Lower lobe of right lung (tissue), 2 donors: ENCODE measurements around the gene HK1. TPM values are rescaled to one million over a fixed set of nuclear protein-coding genes. Genes with fewer than 3 reads are reported as not detected.
"Not testable (repeated sequence)": the region's sequence is repeated elsewhere in the genome, so short reads cannot be mapped to it uniquely, and the experiment has no call there.

Source experiments
- ATAC-seq, 2 donors: fragments of 200-7000 bp; cut with Tn5 transposase; one replicate each; pipeline ENCODE4 v1.9.1; 2020 to 2022; ENCODE audit warnings: mild to moderate bottlenecking in 2 of 2, moderate library complexity in 2 of 2
- DNase-seq: peaks from one replicate; pipeline ENCODE4 v3.0.0-alpha.2; 2020
- H3K27ac ChIP-seq: fragments of 200-600 bp; one replicate; pipeline ENCODE4 v1.8.0; 2022
- H3K27me3 ChIP-seq: fragments of 200-600 bp; one replicate; pipeline ENCODE4 v1.8.0; 2022; ENCODE audit warnings: low read depth
- H3K36me3 ChIP-seq: fragments of 200-600 bp; one replicate; pipeline ENCODE4 v1.8.0; 2022; ENCODE audit warnings: mild to moderate bottlenecking
- H3K4me1 ChIP-seq: fragments of 200-600 bp; one replicate; pipeline ENCODE4 v1.8.0; 2022
- H3K4me3 ChIP-seq: fragments of 200-600 bp; one replicate; pipeline ENCODE4 v1.8.0; 2022; ENCODE audit warnings: mild to moderate bottlenecking
- H3K9me3 ChIP-seq: fragments of 200-600 bp; one replicate; pipeline ENCODE4 v1.8.0; 2022
- intact Hi-C: fragments of 100-400 bp; cut with DNase I; formaldehyde crosslinking; loops from one replicate; pipeline ENCODE4 v1.11.0; 2022
- total RNA-seq: library from RNA; stranded (reverse); fragmentation: NEBNext Ultra II Directional; extraction: Animal tissue kit (Norgen Biotek cat#: 25700); gene quantifications from one replicate; pipeline ENCODE4 v1.2.1, GENCODE V29; 2021
- TF ChIP-seq, protein P1 (sequence below): fragments of 200-600 bp; IDR thresholded peaks from one replicate; pipeline ENCODE4 v1.8.0; 2022; ENCODE audit warnings: antibody characterized with exemption, mild to moderate bottlenecking
- donor health status: DM: no; HTN: yes; CAD: no; lungs with severe emphysema.

Gene HK1
- total RNA-seq, 1 donor from 2014 or later, result 85.1 TPM

GRCh38 chr10:69276503-69276902 is 1.8 kb upstream of the HK1 start:
- H3K4me1 ChIP-seq, result peaks cover 10% of the 10 kb centered on the region
- no peaks in the 10 kb centered on the region for H3K9me3 ChIP-seq
- TF ChIP-seq, protein P1, sequence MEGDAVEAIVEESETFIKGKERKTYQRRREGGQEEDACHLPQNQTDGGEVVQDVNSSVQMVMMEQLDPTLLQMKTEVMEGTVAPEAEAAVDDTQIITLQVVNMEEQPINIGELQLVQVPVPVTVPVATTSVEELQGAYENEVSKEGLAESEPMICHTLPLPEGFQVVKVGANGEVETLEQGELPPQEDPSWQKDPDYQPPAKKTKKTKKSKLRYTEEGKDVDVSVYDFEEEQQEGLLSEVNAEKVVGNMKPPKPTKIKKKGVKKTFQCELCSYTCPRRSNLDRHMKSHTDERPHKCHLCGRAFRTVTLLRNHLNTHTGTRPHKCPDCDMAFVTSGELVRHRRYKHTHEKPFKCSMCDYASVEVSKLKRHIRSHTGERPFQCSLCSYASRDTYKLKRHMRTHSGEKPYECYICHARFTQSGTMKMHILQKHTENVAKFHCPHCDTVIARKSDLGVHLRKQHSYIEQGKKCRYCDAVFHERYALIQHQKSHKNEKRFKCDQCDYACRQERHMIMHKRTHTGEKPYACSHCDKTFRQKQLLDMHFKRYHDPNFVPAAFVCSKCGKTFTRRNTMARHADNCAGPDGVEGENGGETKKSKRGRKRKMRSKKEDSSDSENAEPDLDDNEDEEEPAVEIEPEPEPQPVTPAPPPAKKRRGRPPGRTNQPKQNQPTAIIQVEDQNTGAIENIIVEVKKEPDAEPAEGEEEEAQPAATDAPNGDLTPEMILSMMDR, result no peak
- intact Hi-C loops, result no loop called here
- H3K27ac ChIP-seq, result no peak overlapping the region
- no peaks in the 10 kb centered on the region for H3K27me3 ChIP-seq
- no peak for DNase-seq
- ATAC-seq, result no peak
- no peak overlapping the region for H3K4me3 ChIP-seq
- no peaks in the 10 kb centered on the region for H3K36me3 ChIP-seq

DNA sequence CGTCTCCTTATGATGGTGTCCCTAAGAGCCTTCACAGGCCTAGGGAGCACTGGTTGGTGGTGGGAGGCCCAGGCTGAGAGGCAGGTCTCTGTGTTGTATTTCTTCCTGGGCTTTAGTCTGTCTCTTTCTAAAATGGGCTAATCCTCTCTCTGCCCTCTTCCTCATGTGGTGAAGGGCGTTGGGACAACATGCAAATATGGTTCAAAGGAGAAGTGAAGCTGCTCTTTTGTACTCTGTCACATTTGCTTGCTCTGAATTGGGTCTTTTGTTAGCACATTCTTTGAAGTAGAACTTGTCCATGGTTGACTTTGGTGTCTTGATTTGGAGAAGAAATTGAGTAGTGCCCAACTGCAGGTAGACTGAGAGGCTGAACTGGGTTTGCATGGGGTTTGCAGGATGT is 814 bp downstream of the HK1 start:
- no peak for DNase-seq
- intact Hi-C loops, result no loop called here
- Histone ChIP-seq H3K4me1 (peaks cover 10% of the 10 kb centered on the region), H3K9me3 (no peaks in the 10 kb centered on the region), H3K4me3 (no peak overlapping the region), H3K27ac (peak overlapping the region; percentile 33), H3K27me3 (no peaks in the 10 kb centered on the region), H3K36me3 (no peaks in the 10 kb centered on the region)
- TF ChIP-seq, protein P1, result no peak
- ATAC-seq, result peak in 1 of 2 donors; percentile 42

DNA sequence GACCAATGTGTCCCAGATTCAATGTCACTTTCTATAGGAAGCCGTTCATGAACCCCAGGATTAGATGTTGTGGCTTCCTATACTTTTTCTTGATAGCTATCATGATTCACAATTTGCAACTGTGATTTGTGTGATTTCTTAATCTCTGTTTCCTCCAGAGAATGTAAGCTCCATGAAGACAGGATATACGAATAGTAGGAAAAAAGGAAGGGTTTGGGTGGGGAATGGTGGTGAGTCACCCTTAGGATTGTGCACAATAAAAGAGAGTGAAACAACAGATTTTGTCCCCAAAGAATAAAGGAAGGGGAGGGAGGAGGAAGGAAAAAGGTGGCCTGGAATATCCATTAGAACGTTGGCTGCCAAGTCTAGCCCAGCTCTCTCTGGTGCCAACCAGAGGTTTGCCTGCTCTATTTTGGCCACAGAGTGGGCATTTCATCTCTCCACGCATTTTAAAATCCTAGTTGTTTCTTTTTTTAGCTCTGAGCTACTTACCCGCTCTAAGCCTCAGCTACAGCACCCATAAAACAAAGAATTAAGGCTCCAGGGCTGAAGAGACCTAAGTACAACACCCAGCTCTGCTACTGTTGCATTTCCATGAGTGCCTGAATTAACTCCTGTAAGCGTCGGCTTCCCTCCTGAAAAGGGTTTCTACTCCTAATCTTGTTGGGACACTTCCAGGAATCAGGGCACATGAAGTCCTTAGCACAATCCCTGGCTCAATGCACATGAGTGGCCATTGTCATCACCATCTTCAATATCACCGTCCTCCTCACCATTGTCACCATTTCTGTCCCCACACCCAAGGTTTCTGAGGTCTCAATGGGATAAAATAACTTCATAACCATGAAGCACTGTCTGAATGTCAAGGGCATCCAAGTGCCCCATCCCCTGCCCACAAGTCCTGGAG is 3.5 kb downstream of the HK1 start:
- Histone ChIP-seq H3K4me3 (no peak overlapping the region), H3K27ac (no peak overlapping the region), H3K4me1 (peaks cover 10% of the 10 kb centered on the region), H3K27me3 (no peaks in the 10 kb centered on the region), H3K36me3 (no peaks in the 10 kb centered on the region), H3K9me3 (no peaks in the 10 kb centered on the region)
- no peak for DNase-seq
- TF ChIP-seq, protein P1, result no peak
- no peak for ATAC-seq
- intact Hi-C loops, result no loop called here

DNA sequence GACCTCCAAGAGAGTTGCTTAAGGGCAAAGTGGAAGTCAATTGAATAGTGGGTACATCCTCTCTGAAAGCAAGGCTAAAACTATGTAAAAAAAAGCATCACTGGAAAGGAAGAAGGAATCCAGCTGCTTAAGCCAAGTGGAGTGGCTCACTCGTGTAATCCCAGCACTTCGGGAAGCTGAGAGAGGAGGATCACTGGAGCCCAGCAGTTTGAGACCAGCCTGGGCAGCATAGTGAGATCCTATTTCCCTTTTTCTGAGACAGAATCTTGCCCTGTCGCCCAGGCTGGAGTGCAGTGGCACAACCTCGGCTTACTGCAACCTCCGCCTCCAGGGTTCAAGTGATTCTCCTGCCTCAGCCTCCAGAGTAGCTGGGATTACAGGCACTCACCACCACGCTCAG is 6.1 kb downstream of the HK1 start:
- intact Hi-C loops, DNase-seq: not testable (repeated sequence)

DNA sequence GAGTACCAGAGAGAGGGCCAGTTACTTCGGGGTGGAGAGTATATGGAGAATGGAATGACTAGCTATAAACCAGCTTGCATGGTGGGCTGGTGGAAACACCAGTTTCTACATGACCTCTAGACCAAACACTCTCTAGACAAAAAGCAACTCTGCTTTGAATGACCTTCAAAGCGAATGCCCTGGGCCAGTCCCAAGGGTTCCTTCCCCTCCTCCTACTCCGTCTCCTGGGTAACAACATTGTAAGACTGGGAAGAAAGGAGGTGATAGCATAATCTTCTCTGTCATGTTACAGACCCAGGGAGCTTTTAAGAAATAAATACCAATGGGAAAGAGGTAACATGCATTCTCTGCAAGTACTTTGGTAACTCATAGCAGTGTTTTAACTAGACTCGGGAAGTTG is 7.4 kb downstream of the HK1 start:
- Histone ChIP-seq H3K27me3 (no peaks in the 10 kb centered on the region), H3K27ac (no peak overlapping the region), H3K36me3 (no peaks in the 10 kb centered on the region), H3K9me3 (no peaks in the 10 kb centered on the region), H3K4me1 (no peaks in the 10 kb centered on the region), H3K4me3 (no peak overlapping the region)
- no peak for DNase-seq
- intact Hi-C loops, result no loop called here
- TF ChIP-seq, protein P1, result no peak
- ATAC-seq, result no peak

More for the DNA sequence above, 6.1 kb downstream of the HK1 start:
- H3K36me3 ChIP-seq, ATAC-seq, H3K27ac ChIP-seq, H3K9me3 ChIP-seq, H3K4me3 ChIP-seq, H3K27me3 ChIP-seq, H3K4me1 ChIP-seq: not testable (repeated sequence)

GRCh38 chr10:69287181-69287580 is 8.9 kb downstream of the HK1 start:
- ATAC-seq (no peak), DNase-seq (no peak)
- Histone ChIP-seq H3K4me1 (no peaks in the 10 kb centered on the region), H3K27ac (no peak overlapping the region), H3K36me3 (no peaks in the 10 kb centered on the region), H3K4me3 (no peak overlapping the region), H3K27me3 (no peaks in the 10 kb centered on the region), H3K9me3 (no peaks in the 10 kb centered on the region)
- TF ChIP-seq, protein P1, result no peak
- intact Hi-C loops, result no loop called here
